Spleen (tissue), 7 donors: Measurements from ENCODE around the gene SSBP3.

Experiments used
- POLR2A ChIP-seq, 3 donors: fragments of 450-650 bp; IDR thresholded peaks; one replicate each; pipeline ENCODE4 v1.5.1; 2017; ENCODE audit warnings: antibody characterized with exemption in 3 of 3, mild to moderate bottlenecking in 1 of 3
- TF ChIP-seq, protein P1 (sequence below), 11 experiments: fragments of 200-600 bp in 7 of 11; fragments of 450-650 bp in 4 of 11; sonication (generic) in 4 of 11; IDR thresholded peaks in 8 of 11; conservative IDR thresholded peaks in 3 of 11; 1 replicate in 7 of 11; 2 replicates in 4 of 11; pipeline versions ENCODE4 v1.4.0 to v1.8.0; 2016 to 2021; ENCODE audit warnings: antibody characterized with exemption in 11 of 11, inconsistent platforms in 4 of 11, mild to moderate bottlenecking in 1 of 11
- donor health status: DM: no; HTN: no; CAD: no; lungs with moderate emphysema.
- donor health status: DM: no; HTN: no; CAD: no.
- donor health status: DM: no; HTN: no; CAD: no.

DNA sequence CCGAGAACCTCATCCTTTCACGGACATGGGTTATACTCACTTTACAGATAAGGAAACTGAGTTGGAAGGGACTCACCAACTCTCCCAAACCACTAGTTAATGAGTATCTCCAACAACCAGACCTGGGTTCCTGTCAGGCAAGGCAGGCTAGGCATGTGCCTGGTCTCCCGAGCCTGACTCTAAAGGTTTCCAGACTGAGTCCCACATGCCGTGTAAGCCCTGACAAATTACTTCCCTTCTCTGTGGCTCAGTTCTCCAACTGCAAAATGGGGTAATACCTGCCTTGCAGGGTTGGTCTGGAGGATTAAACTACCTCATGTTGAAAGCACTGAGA lies 34.3 kb downstream of the SSBP3 start:
- TF ChIP-seq, protein P1, sequence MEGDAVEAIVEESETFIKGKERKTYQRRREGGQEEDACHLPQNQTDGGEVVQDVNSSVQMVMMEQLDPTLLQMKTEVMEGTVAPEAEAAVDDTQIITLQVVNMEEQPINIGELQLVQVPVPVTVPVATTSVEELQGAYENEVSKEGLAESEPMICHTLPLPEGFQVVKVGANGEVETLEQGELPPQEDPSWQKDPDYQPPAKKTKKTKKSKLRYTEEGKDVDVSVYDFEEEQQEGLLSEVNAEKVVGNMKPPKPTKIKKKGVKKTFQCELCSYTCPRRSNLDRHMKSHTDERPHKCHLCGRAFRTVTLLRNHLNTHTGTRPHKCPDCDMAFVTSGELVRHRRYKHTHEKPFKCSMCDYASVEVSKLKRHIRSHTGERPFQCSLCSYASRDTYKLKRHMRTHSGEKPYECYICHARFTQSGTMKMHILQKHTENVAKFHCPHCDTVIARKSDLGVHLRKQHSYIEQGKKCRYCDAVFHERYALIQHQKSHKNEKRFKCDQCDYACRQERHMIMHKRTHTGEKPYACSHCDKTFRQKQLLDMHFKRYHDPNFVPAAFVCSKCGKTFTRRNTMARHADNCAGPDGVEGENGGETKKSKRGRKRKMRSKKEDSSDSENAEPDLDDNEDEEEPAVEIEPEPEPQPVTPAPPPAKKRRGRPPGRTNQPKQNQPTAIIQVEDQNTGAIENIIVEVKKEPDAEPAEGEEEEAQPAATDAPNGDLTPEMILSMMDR (IDR thresholded peaks at IDR 0.05 in 8 of 11, conservative IDR thresholded peaks at IDR 0.05 in 3 of 11) = no peak
- TF ChIP-seq POLR2A (IDR thresholded peaks at IDR 0.05) = no peak
